Fibroblast of skin of right biceps (primary cell): ENCODE results near the gene EPS15.
A peak's percentile ranks its signal among the peaks of the same experiment; 100 is the strongest.
"Not testable (repeated sequence)": the region's sequence is repeated elsewhere in the genome, so short reads cannot be mapped to it uniquely, and the experiment has no call there.

ENCODE experiments used
- DNase-seq: peaks from one replicate; pipeline ENCODE4 v3.0.0-alpha.2; 2013

Gene EPS15

DNA sequence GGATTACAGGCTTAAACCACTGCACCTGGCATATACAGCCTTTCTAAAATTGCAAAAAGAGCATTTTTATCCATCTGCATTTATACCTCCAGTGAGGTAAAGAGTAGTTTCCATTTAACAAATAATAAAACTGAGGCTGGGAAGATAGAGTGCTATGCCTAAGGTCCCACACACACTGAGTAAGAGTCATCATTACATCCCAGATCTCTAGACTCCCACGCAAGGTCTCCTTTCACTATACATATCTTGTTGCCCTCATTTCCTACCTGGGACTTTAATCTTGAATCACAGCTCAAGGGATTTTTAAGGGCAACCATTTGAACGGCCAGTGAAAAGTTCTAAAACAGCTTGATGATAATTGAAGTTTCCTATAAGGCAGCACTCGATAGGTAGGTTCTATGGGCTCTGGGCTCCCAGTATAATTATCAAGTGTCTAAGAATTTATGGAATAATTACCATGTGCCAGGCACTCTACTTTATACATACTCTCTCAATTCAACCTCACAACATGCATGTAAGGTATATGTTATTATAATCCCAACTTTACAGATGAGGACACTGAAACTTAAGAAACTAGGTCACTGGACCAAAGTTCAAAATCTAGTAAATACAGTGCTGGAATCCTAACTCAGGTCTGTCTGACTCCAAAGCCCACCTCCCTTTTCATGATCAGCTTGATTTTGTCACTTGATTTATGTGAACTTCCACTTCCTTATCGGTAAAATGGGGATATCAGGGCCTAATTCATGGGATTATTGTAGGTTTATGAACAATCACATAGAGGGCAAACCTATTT lies 23.3 kb upstream of the EPS15 start:
- DNase-seq: no peak

DNA sequence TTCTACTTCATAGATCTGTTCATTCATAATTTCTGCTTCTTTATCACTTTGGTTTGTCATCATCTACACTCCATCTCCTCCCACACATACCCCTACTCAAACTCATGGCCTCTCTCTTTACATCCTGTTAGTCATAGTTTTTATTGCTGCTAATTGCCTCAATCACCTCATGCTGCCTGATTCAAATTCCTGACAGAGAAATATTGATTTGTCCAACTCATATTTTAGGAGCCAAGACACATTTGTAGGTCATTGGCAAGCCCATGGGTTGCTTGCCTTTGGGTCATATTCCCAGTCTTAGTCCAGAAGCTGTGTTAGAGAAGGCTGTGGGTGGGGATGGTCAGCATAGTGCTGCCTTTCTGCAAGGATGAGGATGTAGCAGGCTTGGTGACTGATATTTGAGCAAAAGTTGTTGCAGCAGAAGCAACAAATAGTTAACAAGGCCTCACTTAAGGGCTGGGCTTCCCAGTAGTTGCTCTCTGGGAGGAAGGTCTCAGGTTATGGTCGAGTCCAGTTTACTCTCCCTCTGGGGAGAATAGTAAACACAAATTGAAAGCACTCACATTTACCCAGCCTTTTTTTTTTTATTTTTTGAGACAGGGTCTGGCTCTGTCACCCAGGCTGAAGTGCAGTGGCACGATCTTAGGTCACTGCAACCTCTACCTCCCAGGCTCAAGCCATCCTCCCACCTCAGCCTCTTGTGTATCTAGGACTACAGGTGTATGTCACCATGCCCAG lies 22.4 kb upstream of the EPS15 start:
- peak; percentile 31 for DNase-seq

DNA sequence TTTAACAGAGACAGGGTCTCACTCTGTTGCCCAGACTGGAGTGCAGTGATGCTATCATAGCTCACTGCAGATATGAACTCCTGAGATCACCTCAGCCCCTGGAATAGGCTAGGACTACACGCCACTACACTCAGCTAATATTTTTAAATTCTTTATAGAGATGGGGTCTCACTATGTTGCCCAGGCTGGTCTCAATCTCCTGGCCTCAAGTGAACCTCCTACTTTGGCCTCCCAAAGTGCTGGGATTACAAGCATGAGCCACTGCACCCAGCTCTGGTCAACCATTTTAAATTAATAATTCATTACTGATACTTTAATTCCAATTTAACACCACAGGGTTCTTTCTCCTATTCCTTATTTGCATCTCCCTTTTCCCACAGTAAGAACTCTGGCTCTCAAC lies 18.5 kb upstream of the EPS15 start:
- no peak for DNase-seq

DNA sequence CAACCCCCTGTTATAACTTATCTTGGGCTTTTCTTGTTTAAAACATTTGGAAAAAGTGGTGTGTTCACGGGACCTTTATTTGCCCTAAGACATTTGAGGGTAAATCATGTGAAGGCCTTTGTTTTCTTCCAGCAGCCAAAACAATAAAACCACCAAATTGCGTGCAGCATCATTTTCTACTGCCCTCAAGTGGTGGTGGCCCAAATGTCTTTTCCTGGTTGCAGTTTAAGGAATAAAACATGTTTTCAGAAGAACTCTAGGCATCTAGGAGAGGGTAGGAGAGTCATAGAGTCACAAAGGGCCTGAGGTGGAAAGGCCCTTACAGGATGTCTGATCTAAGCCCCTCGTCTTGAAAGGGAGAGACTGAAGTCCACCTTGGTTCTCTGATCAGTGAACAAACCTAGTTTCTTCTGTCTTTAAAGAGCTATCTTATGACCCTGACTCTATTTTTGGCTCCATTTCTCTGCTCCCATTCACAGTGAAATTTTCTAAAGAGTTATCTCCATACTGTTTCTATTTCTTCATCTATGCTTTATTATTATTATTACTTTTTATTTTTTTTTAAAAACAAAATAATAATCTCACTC lies 16.0 kb upstream of the EPS15 start:
- peak; percentile 58 for DNase-seq

DNA sequence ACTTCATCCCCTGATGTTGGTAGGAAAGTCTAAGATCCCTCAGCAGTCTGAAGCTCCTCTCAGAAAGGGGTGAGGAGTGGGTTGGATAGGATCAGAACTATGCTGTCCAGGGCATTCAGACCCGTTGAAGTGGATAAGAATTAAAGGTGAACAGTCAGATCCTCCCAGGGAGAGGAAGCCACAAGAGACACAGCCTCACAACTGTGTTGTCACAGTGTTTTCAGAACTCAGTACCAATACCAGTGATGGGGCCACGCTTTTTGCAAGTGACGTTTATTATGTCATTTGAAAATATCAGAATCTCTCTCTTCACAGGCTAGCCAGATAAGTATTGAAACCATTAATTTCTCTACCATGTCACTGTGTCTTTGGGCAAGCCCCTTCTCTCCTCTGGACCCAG lies 15.4 kb upstream of the EPS15 start:
- no peak for DNase-seq

DNA sequence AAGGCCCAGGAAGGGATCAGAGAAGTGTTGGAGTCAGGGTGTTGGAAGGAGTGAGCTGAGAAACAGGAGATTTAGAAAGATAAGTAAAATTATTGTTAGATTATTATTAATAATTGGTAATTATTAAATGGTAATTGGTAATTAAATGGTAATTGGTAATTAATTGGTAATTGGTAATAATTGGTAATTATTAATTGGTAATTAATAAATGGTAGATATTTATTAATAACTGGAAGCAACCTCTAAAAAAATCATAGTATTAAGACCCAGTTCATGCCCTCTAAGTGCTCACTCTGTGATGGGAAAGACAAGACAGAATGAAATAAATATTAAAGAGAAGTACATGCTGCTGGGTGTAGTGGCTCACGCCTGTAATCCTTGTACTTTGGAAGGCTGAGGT lies 13.8 kb upstream of the EPS15 start:
- DNase-seq: no peak

DNA sequence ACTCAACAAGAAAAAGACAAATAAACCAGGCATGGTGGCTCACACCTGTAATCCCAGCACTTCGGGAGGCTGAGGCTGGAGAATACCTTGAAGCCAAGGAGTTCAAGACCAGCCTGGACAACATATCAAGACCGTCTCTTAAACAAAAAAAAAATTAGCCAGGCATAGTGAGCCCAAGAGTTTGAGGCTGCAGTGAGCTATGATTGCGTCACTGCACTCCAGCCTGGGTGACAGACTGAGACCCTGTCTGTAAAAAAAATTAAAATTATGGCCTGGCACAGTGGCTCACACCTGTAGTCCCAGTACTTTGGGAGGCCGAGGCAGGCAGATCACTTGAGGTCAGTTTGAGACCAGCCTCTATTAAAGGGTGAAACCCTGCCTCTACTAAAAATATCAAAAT lies 11.4 kb upstream of the EPS15 start:
- not testable (repeated sequence) for DNase-seq

DNA sequence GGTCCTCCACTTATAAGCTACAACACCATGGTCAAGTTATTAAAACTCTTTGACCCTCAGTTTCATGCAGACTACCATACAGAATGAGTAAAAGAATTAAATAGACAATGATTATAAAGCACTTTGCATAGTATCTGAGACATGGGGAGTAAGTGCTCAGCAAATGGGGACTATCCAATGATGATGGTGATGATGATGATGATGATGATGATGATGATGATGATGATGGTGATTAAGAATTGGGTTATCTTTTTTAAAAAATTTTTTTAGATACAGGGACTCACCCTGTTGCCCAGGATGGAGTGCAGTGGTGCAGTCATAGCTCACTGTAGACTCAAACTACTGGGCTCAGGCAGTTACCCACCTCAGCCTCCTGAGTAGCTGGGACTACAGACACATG lies 8.1 kb upstream of the EPS15 start:
- DNase-seq: no peak

- DNase-seq: no peak
These were observed 7.2 kb upstream of the EPS15 start for GRCh38 chr1:51526248-51526647.

DNA sequence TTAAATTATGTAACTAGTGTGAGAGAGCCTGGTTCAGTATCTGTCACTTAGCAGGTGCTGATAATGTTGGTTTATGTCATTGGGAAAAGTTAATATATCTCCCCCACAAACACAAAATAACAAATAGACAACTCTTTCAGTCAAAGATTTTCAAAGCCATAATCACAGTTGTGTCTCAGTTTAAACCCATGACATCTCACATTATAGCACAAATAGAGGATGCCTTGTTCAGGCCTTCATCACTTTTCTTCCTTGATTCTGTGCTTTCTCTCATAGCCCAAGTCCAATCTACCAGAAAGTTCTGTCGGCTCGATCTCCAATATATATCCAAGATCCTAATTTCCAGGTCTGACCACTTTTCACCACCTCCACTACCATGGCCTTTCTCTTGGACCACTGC lies 6.2 kb upstream of the EPS15 start:
- DNase-seq: no peak

GRCh38 chr1:51524817-51525216 lies 5.8 kb upstream of the EPS15 start:
- DNase-seq: no peak

DNA sequence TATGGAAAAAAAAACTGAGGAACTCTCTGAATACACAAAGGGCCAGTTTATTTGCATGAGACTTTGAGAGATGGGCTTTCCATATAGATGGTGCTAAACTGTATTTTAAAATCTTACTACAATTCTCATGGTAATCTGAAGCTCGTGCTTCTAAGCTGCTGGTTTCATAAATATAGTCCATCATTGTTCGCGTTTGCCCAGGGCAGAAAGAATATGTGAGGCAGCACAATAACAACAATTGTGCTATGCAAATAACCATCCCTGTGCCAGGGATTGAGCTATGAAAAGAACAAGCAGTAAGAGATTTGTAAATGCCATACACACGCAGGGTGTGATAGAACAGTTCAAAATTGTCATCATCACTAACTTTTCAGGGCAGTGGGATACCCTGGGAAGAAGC lies 4.9 kb upstream of the EPS15 start:
- no peak for DNase-seq

GRCh38 chr1:51520700-51521248 lies 1.7 kb upstream of the EPS15 start:
- DNase-seq: no peak

DNA sequence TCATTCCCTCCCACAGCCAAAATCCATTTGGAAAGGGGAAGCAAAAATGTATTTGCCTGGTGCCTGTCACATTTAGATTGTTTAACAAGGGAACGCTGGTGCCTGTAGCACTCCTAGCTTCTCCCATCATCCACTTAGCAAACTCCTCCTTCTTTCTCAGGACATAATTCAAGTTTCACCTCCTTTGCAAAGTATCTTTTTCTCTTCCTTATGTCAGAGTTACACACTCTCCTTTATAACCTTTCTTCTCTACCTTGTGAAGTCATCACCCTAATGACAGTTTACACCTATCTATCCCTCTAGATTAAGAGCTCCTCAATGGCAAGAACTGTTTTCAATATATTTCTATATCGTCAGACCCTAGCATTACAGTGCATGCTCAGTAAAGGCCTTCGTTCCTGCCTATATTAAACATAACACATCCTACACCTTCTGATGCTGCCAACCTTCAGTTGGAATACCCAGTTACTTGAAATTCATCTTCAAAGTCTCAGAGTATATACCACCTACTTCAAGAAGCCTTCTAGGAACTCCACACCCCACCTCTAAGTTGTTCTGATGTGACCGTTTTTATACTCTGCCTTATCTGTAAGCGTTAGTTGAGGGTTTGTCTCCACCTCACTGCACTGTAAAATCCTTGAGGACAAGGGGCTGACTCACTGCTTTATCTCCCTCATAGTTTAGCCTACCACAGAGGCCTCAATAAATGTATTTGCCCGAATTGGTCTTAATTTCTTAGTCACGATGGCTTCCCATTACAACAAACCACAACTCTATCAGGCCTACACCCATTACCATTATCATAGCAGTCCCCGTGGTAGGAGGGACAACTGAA lies 1.0 kb upstream of the EPS15 start:
- peak; percentile 74 for DNase-seq

- DNase-seq: peak; percentile 34
These were observed 449 bp downstream of the EPS15 start for GRCh38 chr1:51518586-51519047.

- DNase-seq: peak; percentile 21
These were observed 957 bp downstream of the EPS15 start for GRCh38 chr1:51518033-51518585.

- peak; percentile 3 for DNase-seq
These were observed 1.6 kb downstream of the EPS15 start for GRCh38 chr1:51517361-51518032.

GRCh38 chr1:51516649-51517158 lies 2.4 kb downstream of the EPS15 start:
- peak; percentile 6 for DNase-seq

- DNase-seq: no peak
These were observed 3.0 kb downstream of the EPS15 start for GRCh38 chr1:51515982-51516648.

- no peak for DNase-seq
These were observed 3.6 kb downstream of the EPS15 start for GRCh38 chr1:51515312-51515960.
